Left ventricle myocardium inferior (tissue), 1 donor: Measurements from ENCODE around the gene DCLK3. TPM values are rescaled to one million over a fixed set of nuclear protein-coding genes. Genes with fewer than 3 reads are reported as not detected.

Experiments
- DNase-seq: peaks from one replicate; pipeline ENCODE4 v3.0.0-alpha.2; 2020
- H3K27ac ChIP-seq: fragments of 200-600 bp; replicated peaks from 2 replicates; pipeline ENCODE4 v1.8.0; 2021
- H3K27me3 ChIP-seq: fragments of 200-600 bp; 2 replicates; pipeline ENCODE4 v1.8.0; 2021; ENCODE audit warnings: low read depth
- H3K36me3 ChIP-seq: fragments of 200-600 bp; 2 replicates; pipeline ENCODE4 v1.8.0; 2021
- H3K4me1 ChIP-seq: fragments of 200-600 bp; 2 replicates; pipeline ENCODE4 v1.8.0; 2021
- H3K4me3 ChIP-seq: fragments of 200-600 bp; 2 replicates; pipeline ENCODE4 v1.8.0; 2021; ENCODE audit warnings: mild to moderate bottlenecking, moderate library complexity
- H3K9me3 ChIP-seq: fragments of 200-600 bp; replicated peaks from 2 replicates; pipeline ENCODE4 v1.8.0; 2021
- intact Hi-C: fragments of 100-400 bp; cut with micrococcal nuclease; formaldehyde crosslinking; loops from one replicate; pipeline ENCODE4 v1.11.0; 2022
- total RNA-seq: library from RNA; stranded (reverse); fragmentation: NEBNext Ultra II Directional; extraction: Animal tissue kit (Norgen Biotek cat#: 25700); gene quantifications from one replicate; pipeline ENCODE4 v1.2.1, GENCODE V29; 2021
- TF ChIP-seq, protein P1 (sequence below): fragments of 200-600 bp; IDR thresholded peaks from 2 replicates; pipeline ENCODE4 v1.8.0; 2021; ENCODE audit warnings: antibody characterized with exemption, mild to moderate bottlenecking, borderline replicate concordance
- donor health status: DM: no; HTN: yes; CAD: no; lungs with severe emphysema.

DCLK3 gene
- total RNA-seq, 1 donor from 2014 or later: 0.16 TPM

DNA sequence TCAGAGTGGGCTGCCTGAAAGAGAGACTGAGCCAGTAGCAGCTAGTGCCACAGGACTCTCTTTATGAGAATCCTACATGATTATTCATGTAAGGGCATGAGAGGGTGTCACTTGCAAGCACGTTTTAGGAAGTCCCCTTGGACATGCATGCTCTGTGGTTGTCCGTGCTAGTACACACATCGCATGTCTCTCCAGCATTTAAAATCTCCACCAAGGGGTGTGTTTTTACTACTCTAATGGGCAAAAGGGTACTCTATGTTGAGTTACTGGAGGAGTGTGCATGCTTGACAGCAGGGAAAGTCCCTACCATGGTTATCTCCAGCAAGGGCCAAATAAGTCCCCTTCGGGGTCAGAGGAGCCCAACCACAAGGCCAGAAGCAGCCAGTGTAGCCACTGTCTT, 70.7 kb downstream of the DCLK3 start:
- intact Hi-C loops: no loop called here
- no peak for DNase-seq
- no peaks in the 10 kb centered on the region for H3K36me3 ChIP-seq
- H3K4me1 ChIP-seq: no peaks in the 10 kb centered on the region
- H3K4me3 ChIP-seq: no peak overlapping the region
- H3K9me3 ChIP-seq: peaks cover 6% of the 10 kb centered on the region
- TF ChIP-seq, protein P1, sequence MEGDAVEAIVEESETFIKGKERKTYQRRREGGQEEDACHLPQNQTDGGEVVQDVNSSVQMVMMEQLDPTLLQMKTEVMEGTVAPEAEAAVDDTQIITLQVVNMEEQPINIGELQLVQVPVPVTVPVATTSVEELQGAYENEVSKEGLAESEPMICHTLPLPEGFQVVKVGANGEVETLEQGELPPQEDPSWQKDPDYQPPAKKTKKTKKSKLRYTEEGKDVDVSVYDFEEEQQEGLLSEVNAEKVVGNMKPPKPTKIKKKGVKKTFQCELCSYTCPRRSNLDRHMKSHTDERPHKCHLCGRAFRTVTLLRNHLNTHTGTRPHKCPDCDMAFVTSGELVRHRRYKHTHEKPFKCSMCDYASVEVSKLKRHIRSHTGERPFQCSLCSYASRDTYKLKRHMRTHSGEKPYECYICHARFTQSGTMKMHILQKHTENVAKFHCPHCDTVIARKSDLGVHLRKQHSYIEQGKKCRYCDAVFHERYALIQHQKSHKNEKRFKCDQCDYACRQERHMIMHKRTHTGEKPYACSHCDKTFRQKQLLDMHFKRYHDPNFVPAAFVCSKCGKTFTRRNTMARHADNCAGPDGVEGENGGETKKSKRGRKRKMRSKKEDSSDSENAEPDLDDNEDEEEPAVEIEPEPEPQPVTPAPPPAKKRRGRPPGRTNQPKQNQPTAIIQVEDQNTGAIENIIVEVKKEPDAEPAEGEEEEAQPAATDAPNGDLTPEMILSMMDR: no peak
- H3K27me3 ChIP-seq: no peaks in the 10 kb centered on the region
- H3K27ac ChIP-seq: no peak overlapping the region

DNA sequence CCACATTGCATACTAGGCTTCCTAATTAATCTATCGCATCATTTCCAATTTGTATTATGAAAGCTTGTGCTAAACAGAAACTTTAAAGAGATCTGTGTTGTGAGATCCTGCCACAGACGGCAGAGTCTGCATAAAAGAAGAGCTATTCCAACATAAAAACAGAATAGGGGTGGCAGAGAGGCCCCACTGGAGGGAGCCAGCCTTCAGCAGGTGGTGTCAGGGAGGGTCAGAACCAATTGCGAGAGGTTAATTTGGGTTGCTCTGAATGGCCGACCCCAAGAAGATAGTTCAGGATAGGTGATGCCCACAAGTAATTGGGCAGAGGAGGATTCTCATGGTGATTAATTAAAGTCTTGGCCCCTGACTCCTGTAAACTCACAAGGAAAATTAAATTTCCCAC, 74.8 kb downstream of the DCLK3 start:
- Histone ChIP-seq H3K9me3 (peaks cover 10% of the 10 kb centered on the region), H3K27ac (no peak overlapping the region), H3K4me3 (no peak overlapping the region), H3K36me3 (no peaks in the 10 kb centered on the region), H3K27me3 (no peaks in the 10 kb centered on the region), H3K4me1 (no peaks in the 10 kb centered on the region)
- DNase-seq: no peak
- intact Hi-C loops: no loop called here
- TF ChIP-seq, protein P1: no peak

DNA sequence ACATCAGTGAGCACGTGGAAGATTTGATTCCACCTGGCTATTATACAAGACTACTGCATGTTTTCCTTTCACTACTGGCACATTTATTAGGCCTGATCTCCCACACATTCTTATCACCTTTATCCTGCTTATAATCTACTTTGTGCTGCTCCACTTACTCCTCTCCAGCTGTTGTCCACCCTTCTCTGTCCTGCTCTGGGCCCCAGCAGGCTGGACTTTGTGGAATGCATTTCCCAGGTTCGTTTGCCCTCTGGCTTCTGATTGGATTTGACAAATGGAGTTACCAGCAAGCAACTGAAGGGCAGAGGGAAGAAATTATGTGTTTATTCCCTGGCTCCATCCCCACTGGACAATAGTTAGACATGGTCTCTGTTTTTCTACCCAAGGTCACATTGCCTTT, 75.5 kb downstream of the DCLK3 start:
- intact Hi-C loops: no loop called here
- no peaks in the 10 kb centered on the region for H3K36me3 ChIP-seq
- no peak overlapping the region for H3K27ac ChIP-seq
- no peaks in the 10 kb centered on the region for H3K27me3 ChIP-seq
- TF ChIP-seq, protein P1: no peak
- peaks cover 10% of the 10 kb centered on the region for H3K9me3 ChIP-seq
- H3K4me1 ChIP-seq: no peaks in the 10 kb centered on the region
- no peak overlapping the region for H3K4me3 ChIP-seq
- no peak for DNase-seq

DNA sequence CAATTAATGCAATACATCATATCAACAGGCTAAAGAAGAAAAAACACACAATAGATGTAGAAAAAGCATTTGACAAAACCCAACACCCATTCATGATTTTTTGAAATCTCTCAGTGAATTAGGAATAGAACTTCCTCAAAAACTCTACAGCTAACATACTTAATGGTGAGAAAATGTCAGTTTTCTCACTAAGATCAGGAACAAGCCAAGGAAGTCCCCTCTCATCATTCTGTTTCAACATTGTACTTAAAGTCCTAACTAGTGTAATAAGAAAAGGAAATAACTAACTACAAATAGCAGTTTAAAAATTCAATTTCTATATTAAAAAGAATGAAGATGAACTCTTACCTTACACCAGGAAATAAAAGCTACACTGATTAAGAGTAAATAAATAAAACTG, 77.8 kb downstream of the DCLK3 start:
- Histone ChIP-seq H3K9me3 (peaks cover 10% of the 10 kb centered on the region), H3K36me3 (no peaks in the 10 kb centered on the region), H3K27ac (no peak overlapping the region), H3K4me1 (no peaks in the 10 kb centered on the region), H3K27me3 (no peaks in the 10 kb centered on the region), H3K4me3 (no peak overlapping the region)
- TF ChIP-seq, protein P1: no peak
- DNase-seq: no peak
- intact Hi-C loops: no loop called here

DNA sequence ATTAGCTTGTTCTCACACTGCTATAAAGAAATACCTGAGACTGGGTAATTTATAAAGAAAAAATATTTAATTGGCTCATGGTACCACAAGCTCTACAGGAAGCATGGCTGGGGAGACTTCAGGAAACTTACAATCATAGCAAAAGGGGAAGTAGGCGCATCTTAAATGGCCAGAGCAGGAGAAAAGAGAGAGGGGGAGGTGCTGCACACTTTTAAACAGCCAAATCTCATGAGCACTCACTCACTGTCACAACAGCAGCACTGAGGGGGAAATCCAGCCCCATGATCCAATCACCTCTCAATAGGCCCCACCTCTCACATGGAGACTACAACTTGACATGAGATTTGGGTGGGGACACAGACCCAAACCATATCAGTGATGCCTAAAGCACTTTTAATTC, 82.5 kb downstream of the DCLK3 start:
- no peak for DNase-seq
- H3K36me3 ChIP-seq: no peaks in the 10 kb centered on the region
- intact Hi-C loops: no loop called here
- H3K27ac ChIP-seq: no peak overlapping the region
- no peak overlapping the region for H3K4me3 ChIP-seq
- H3K27me3 ChIP-seq: no peaks in the 10 kb centered on the region
- H3K4me1 ChIP-seq: no peaks in the 10 kb centered on the region
- TF ChIP-seq, protein P1: no peak
- H3K9me3 ChIP-seq: peaks cover 56% of the 10 kb centered on the region

DNA sequence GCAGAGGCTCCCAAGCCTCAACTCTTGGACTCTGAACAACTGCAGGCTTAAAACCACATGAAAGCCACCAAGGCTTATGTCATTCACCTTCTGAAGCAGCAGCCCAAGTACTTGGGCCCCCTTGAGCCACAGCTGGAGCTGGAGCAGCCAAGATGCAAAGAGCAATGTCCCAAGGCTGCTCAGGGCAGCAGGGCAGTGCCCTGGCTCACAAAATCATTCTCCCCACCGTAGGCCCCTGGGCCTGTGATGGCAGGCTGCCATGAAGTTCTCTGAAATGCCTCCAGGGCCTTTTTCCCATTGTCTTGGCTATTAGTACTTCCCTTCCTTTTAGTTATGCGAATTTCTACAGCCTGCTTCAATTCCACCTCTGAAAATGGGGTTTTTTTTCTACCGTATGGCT, 83.4 kb downstream of the DCLK3 start:
- TF ChIP-seq, protein P1: no peak
- DNase-seq: no peak
- intact Hi-C loops: no loop called here
- Histone ChIP-seq H3K27ac (no peak overlapping the region), H3K4me1 (no peaks in the 10 kb centered on the region), H3K27me3 (no peaks in the 10 kb centered on the region), H3K4me3 (no peak overlapping the region), H3K9me3 (peaks cover 59% of the 10 kb centered on the region), H3K36me3 (no peaks in the 10 kb centered on the region)
